ENCODE data around the gene TMEM156.

DNA sequence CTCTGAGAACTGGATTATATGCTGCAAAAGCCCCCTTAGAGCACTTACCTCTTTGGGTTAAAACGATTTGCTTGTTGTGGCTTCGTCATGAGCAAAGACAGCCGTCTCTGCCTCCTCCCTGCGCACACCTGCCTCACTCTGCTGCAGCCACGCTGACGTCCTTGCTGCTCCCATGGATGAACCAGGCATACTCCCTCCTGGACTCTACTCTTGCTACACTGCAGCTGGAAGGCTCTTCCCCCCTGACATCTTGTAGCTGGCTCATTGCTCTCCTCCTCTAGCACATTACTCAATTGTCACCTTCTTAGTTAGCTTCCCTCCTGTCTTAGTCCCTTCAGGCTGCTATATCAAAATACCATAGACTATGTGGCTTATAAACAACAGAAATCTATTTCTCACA lies 105.3 kb downstream of the TMEM156 start:
- TF ChIP-seq CTCF (IDR thresholded peaks at IDR 0.05) (no peak), POLR2A (IDR thresholded peaks at IDR 0.05) (no peak)

All from esophagus squamous epithelium (tissue), 4 donors.